ENCODE measurements around the gene CNPY1.

DNA sequence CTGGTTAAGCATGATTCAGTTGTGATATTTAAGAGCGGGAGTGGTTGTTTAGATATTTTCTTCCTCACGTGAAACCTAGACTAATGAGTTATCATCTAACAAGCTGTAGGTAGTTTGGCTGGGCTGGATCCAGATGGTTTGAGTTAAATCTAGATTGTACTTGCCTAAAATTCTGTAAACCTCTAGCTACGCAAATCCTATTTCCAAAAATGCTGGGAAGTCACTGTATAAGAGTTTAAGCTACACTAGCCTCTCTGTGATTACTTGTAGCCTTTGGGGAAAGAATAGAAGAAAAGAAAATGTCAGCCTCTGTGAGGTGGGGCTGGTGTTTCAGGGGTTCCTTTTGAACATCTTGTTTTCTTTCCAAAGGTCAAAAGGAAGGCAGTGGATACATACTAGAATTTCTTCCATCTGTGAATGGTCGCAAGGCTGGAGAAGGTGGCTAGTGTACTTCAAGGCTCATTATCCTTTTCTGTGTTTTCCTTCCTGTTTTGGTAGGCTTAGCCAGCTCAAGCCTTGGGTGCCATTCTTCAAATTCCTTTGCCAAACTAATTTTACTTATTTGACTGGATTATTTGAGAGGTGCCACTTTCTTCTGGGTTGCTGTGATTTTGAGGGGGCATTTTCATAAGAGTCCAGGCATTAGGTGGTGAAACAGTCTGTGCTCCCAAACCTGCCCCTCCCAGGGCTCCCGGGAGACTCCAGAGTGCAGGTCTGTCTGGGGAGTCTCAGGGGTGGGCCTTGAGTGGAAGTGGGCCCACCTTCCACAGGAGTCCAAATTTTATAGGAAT lies 93.7 kb downstream of the CNPY1 start:
- TF ChIP-seq, protein P1, sequence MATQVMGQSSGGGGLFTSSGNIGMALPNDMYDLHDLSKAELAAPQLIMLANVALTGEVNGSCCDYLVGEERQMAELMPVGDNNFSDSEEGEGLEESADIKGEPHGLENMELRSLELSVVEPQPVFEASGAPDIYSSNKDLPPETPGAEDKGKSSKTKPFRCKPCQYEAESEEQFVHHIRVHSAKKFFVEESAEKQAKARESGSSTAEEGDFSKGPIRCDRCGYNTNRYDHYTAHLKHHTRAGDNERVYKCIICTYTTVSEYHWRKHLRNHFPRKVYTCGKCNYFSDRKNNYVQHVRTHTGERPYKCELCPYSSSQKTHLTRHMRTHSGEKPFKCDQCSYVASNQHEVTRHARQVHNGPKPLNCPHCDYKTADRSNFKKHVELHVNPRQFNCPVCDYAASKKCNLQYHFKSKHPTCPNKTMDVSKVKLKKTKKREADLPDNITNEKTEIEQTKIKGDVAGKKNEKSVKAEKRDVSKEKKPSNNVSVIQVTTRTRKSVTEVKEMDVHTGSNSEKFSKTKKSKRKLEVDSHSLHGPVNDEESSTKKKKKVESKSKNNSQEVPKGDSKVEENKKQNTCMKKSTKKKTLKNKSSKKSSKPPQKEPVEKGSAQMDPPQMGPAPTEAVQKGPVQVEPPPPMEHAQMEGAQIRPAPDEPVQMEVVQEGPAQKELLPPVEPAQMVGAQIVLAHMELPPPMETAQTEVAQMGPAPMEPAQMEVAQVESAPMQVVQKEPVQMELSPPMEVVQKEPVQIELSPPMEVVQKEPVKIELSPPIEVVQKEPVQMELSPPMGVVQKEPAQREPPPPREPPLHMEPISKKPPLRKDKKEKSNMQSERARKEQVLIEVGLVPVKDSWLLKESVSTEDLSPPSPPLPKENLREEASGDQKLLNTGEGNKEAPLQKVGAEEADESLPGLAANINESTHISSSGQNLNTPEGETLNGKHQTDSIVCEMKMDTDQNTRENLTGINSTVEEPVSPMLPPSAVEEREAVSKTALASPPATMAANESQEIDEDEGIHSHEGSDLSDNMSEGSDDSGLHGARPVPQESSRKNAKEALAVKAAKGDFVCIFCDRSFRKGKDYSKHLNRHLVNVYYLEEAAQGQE (IDR thresholded peaks at IDR 0.05; ENCODE audit: low read depth, low read length) = no peak
- TF ChIP-seq, protein P2, sequence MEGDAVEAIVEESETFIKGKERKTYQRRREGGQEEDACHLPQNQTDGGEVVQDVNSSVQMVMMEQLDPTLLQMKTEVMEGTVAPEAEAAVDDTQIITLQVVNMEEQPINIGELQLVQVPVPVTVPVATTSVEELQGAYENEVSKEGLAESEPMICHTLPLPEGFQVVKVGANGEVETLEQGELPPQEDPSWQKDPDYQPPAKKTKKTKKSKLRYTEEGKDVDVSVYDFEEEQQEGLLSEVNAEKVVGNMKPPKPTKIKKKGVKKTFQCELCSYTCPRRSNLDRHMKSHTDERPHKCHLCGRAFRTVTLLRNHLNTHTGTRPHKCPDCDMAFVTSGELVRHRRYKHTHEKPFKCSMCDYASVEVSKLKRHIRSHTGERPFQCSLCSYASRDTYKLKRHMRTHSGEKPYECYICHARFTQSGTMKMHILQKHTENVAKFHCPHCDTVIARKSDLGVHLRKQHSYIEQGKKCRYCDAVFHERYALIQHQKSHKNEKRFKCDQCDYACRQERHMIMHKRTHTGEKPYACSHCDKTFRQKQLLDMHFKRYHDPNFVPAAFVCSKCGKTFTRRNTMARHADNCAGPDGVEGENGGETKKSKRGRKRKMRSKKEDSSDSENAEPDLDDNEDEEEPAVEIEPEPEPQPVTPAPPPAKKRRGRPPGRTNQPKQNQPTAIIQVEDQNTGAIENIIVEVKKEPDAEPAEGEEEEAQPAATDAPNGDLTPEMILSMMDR (IDR thresholded peaks at IDR 0.05) = no peak

Measured in SK-N-SH (cell line).